ENCODE data around the gene MFN2. TPM values are rescaled to one million over a fixed set of nuclear protein-coding genes. Genes with fewer than 3 reads are reported as not detected.

MFN2 gene
- polyA plus RNA-seq, 1 donor from 2014 or later = 64.9 TPM

- Histone ChIP-seq H3K9me3 (ENCODE audit: low read length) (no peaks in the 10 kb centered on the region), H2AFZ (ENCODE audit: low read depth, low read length) (no peak overlapping the region), H3K4me3 (ENCODE audit: low read length) (no peak overlapping the region), H3K9me2 (ENCODE audit: insufficient read depth, low read length) (no peaks in the 10 kb centered on the region), H3F3A (ENCODE audit: insufficient read depth, low read length, poor library complexity, severe bottlenecking) (no peaks in the 10 kb centered on the region), H3K9ac (ENCODE audit: low read length) (no peak overlapping the region), H3K27ac (ENCODE audit: low read length) (no peak overlapping the region), H3K4me2 (ENCODE audit: low read length) (no peak overlapping the region), H3K27me3 (ENCODE audit: insufficient read depth, low read depth, low read length) (no peaks in the 10 kb centered on the region), H3K79me2 (replicated peaks; ENCODE audit: insufficient read depth, low read length) (no peaks in the 10 kb centered on the region), H3K36me3 (ENCODE audit: insufficient read depth, low read length) (no peaks in the 10 kb centered on the region), H4K20me1 (ENCODE audit: insufficient read depth) (no peaks in the 10 kb centered on the region)
- TF ChIP-seq EP300 (conservative IDR thresholded peaks at IDR 0.05; ENCODE audit: poor library complexity, severe bottlenecking) (no peak), SMC3 (conservative IDR thresholded peaks at IDR 0.05; ENCODE audit: poor library complexity) (no peak), REST (IDR thresholded peaks at IDR 0.05; ENCODE audit: borderline replicate concordance) (no peak), TAF1 (IDR thresholded peaks at IDR 0.05; ENCODE audit: low read depth) (no peak), CTCF (IDR thresholded peaks at IDR 0.05; ENCODE audit: poor library complexity, severe bottlenecking) (no peak), EZH2 (IDR thresholded peaks at IDR 0.05; ENCODE audit: borderline replicate concordance, insufficient read depth, low read length, poor library complexity, severe bottlenecking) (no peak), POLR2AphosphoS5 (IDR thresholded peaks at IDR 0.05) (no peak), MXI1 (conservative IDR thresholded peaks at IDR 0.05; ENCODE audit: poor library complexity, severe bottlenecking) (no peak), RAD21 (conservative IDR thresholded peaks at IDR 0.05) (no peak)
Measured at GRCh38 chr1:11951901-11952300, 28.3 kb upstream of the MFN2 start.

GRCh38 chr1:11952455-11953109 is 27.7 kb upstream of the MFN2 start:
- H3K36me3 ChIP-seq (ENCODE audit: insufficient read depth, low read length) = no peaks in the 10 kb centered on the region
- no peak overlapping the region for H3K27ac ChIP-seq (ENCODE audit: low read length)
- no peak overlapping the region for H3K4me2 ChIP-seq (ENCODE audit: low read length)
- H3K9ac ChIP-seq (ENCODE audit: low read length) = no peak overlapping the region
- H3K4me3 ChIP-seq (ENCODE audit: low read length) = no peak overlapping the region
- no peaks in the 10 kb centered on the region for H3K79me2 ChIP-seq (replicated peaks; ENCODE audit: insufficient read depth, low read length)
- no peaks in the 10 kb centered on the region for H3K9me2 ChIP-seq (ENCODE audit: insufficient read depth, low read length)
- no peak for TF ChIP-seq EP300 (conservative IDR thresholded peaks at IDR 0.05; ENCODE audit: poor library complexity, severe bottlenecking)
- TF ChIP-seq CTCF (IDR thresholded peaks at IDR 0.05; ENCODE audit: poor library complexity, severe bottlenecking) = no peak
- no peak for TF ChIP-seq EZH2 (IDR thresholded peaks at IDR 0.05; ENCODE audit: borderline replicate concordance, insufficient read depth, low read length, poor library complexity, severe bottlenecking)
- TF ChIP-seq POLR2AphosphoS5 (IDR thresholded peaks at IDR 0.05) = no peak
- no peak for TF ChIP-seq TAF1 (IDR thresholded peaks at IDR 0.05; ENCODE audit: low read depth)
- no peak for TF ChIP-seq MXI1 (conservative IDR thresholded peaks at IDR 0.05; ENCODE audit: poor library complexity, severe bottlenecking)
- no peak for TF ChIP-seq SMC3 (conservative IDR thresholded peaks at IDR 0.05; ENCODE audit: poor library complexity)
- TF ChIP-seq REST (IDR thresholded peaks at IDR 0.05; ENCODE audit: borderline replicate concordance) = no peak
- no peak for TF ChIP-seq RAD21 (conservative IDR thresholded peaks at IDR 0.05)
- no peaks in the 10 kb centered on the region for H3K9me3 ChIP-seq (ENCODE audit: low read length)
- no peak overlapping the region for H2AFZ ChIP-seq (ENCODE audit: low read depth, low read length)
- H3K27me3 ChIP-seq (ENCODE audit: insufficient read depth, low read depth, low read length) = no peaks in the 10 kb centered on the region
- no peaks in the 10 kb centered on the region for H4K20me1 ChIP-seq (ENCODE audit: insufficient read depth)
- H3F3A ChIP-seq (ENCODE audit: insufficient read depth, low read length, poor library complexity, severe bottlenecking) = no peaks in the 10 kb centered on the region

Measured in neural cell (in vitro differentiated cells).